Fibroblast of lung (primary cell): Measurements from ENCODE around the gene GTF2F2.

ENCODE experiments used
- EZH2 ChIP-seq: IDR thresholded peaks from 2 replicates; pipeline ENCODE4 v1.5.1; 2012; ENCODE audit warnings: low read length, control low read depth, mild to moderate bottlenecking; ENCODE audit errors: missing control alignments
- TF ChIP-seq, protein P1 (sequence below), 2 donors: IDR thresholded peaks in 1 of 2; conservative IDR thresholded peaks in 1 of 2; 1 replicate in 1 of 2; 2 replicates in 1 of 2; pipeline ENCODE4 v1.5.1; 2011 to 2012; ENCODE audit warnings: low read length in 2 of 2, control low read depth in 1 of 2, inconsistent platforms in 1 of 2, low read depth in 1 of 2, mild to moderate bottlenecking in 1 of 2

DNA sequence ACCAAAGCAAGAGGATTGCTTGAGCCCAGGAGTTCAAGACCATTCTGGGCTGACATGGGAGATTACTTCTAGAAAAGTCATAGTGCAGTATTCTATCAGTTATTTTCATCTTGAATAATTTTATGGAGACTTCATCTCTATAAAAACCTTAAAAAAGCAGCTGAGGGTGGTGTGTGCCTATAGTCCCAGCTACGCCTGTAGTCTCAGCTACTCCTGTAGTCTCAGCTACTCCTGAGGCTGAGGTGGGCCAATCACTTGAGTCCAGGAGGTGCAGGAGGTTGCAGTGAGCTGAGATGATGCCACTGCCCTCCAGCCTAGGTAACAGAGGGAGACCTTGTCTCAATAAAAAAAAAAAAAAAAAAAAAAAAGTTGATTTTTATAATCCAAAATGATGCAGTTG, 102.6 kb downstream of the GTF2F2 start:
- TF ChIP-seq, protein P1, sequence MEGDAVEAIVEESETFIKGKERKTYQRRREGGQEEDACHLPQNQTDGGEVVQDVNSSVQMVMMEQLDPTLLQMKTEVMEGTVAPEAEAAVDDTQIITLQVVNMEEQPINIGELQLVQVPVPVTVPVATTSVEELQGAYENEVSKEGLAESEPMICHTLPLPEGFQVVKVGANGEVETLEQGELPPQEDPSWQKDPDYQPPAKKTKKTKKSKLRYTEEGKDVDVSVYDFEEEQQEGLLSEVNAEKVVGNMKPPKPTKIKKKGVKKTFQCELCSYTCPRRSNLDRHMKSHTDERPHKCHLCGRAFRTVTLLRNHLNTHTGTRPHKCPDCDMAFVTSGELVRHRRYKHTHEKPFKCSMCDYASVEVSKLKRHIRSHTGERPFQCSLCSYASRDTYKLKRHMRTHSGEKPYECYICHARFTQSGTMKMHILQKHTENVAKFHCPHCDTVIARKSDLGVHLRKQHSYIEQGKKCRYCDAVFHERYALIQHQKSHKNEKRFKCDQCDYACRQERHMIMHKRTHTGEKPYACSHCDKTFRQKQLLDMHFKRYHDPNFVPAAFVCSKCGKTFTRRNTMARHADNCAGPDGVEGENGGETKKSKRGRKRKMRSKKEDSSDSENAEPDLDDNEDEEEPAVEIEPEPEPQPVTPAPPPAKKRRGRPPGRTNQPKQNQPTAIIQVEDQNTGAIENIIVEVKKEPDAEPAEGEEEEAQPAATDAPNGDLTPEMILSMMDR (conservative IDR thresholded peaks at IDR 0.05 in 1 of 2, IDR thresholded peaks at IDR 0.05 in 1 of 2; ENCODE audit: low read depth in 1 of 2, low read length in 2 of 2) = no peak
- no peak for TF ChIP-seq EZH2
